ENCODE measurements around the gene ATP4A.

ATP4A gene

GRCh38 chr19:35518313-35518712 lies 45.1 kb downstream of the ATP4A start:
- Histone ChIP-seq H3K9me3 (ENCODE audit: insufficient read depth, low read length, severe bottlenecking) (no peaks in the 10 kb centered on the region), H3K27me3 (ENCODE audit: insufficient read depth, low read length, poor library complexity) (no peaks in the 10 kb centered on the region), H3K9ac (ENCODE audit: low read depth, low read length) (no peak overlapping the region), H3K4me2 (ENCODE audit: insufficient read depth, low read length) (no peak overlapping the region), H4K20me1 (ENCODE audit: insufficient read depth, low read length) (no peaks in the 10 kb centered on the region), H2AFZ (ENCODE audit: low read depth, low read length) (no peak overlapping the region), H3K79me2 (ENCODE audit: insufficient read depth, low read length) (no peaks in the 10 kb centered on the region), H3K36me3 (ENCODE audit: insufficient read depth, low read length) (no peaks in the 10 kb centered on the region), H3K27ac (ENCODE audit: low read length) (no peak overlapping the region), H3K4me3 (ENCODE audit: low read depth in 1 of 2, low read length in 2 of 2) (no peak overlapping the region), H3K4me1 (ENCODE audit: insufficient read depth, low read length) (no peaks in the 10 kb centered on the region)
- DNase-seq (no peak), ATAC-seq (ENCODE audit: insufficient read depth, low read depth) (no peak)
- TF ChIP-seq EZH2 (IDR thresholded peaks at IDR 0.05; ENCODE audit: borderline replicate concordance, low read depth, low read length, severe bottlenecking) = no peak
- TF ChIP-seq CTCF (IDR thresholded peaks at IDR 0.05; ENCODE audit: borderline replicate concordance, extremely low read depth, low read length, poor library complexity, severe bottlenecking) = no peak

GRCh38 chr19:35517342-35517741 lies 46.1 kb downstream of the ATP4A start:
- DNase-seq (no peak), ATAC-seq (ENCODE audit: insufficient read depth, low read depth) (no peak)
- no peak overlapping the region for H2AFZ ChIP-seq (ENCODE audit: low read depth, low read length)
- H4K20me1 ChIP-seq (ENCODE audit: insufficient read depth, low read length) = no peaks in the 10 kb centered on the region
- H3K4me1 ChIP-seq (ENCODE audit: insufficient read depth, low read length) = no peaks in the 10 kb centered on the region
- no peaks in the 10 kb centered on the region for H3K79me2 ChIP-seq (ENCODE audit: insufficient read depth, low read length)
- no peak for TF ChIP-seq EZH2 (IDR thresholded peaks at IDR 0.05; ENCODE audit: borderline replicate concordance, low read depth, low read length, severe bottlenecking)
- no peak for TF ChIP-seq CTCF (IDR thresholded peaks at IDR 0.05; ENCODE audit: borderline replicate concordance, extremely low read depth, low read length, poor library complexity, severe bottlenecking)
- no peak overlapping the region for H3K9ac ChIP-seq (ENCODE audit: low read depth, low read length)
- H3K9me3 ChIP-seq (ENCODE audit: insufficient read depth, low read length, severe bottlenecking) = no peaks in the 10 kb centered on the region
- H3K36me3 ChIP-seq (ENCODE audit: insufficient read depth, low read length) = no peaks in the 10 kb centered on the region
- H3K27me3 ChIP-seq (ENCODE audit: insufficient read depth, low read length, poor library complexity) = no peaks in the 10 kb centered on the region
- no peak overlapping the region for H3K27ac ChIP-seq (ENCODE audit: low read length)
- H3K4me2 ChIP-seq (ENCODE audit: insufficient read depth, low read length) = no peak overlapping the region
- H3K4me3 ChIP-seq (ENCODE audit: low read depth in 1 of 2, low read length in 2 of 2) = no peak overlapping the region

- H2AFZ ChIP-seq (ENCODE audit: low read depth, low read length) = no peak overlapping the region
- H3K27ac ChIP-seq (ENCODE audit: low read length) = no peak overlapping the region
- no peak overlapping the region for H3K4me2 ChIP-seq (ENCODE audit: insufficient read depth, low read length)
- no peaks in the 10 kb centered on the region for H3K4me1 ChIP-seq (ENCODE audit: insufficient read depth, low read length)
- no peak for ATAC-seq (ENCODE audit: insufficient read depth, low read depth)
- no peak overlapping the region for H3K4me3 ChIP-seq (ENCODE audit: low read depth in 1 of 2, low read length in 2 of 2)
- H3K9ac ChIP-seq (ENCODE audit: low read depth, low read length) = no peak overlapping the region
- no peaks in the 10 kb centered on the region for H3K27me3 ChIP-seq (ENCODE audit: insufficient read depth, low read length, poor library complexity)
- TF ChIP-seq CTCF (IDR thresholded peaks at IDR 0.05; ENCODE audit: borderline replicate concordance, extremely low read depth, low read length, poor library complexity, severe bottlenecking) (no peak), EZH2 (IDR thresholded peaks at IDR 0.05; ENCODE audit: borderline replicate concordance, low read depth, low read length, severe bottlenecking) (no peak)
- DNase-seq = no peak
- no peaks in the 10 kb centered on the region for H3K9me3 ChIP-seq (ENCODE audit: insufficient read depth, low read length, severe bottlenecking)
- H4K20me1 ChIP-seq (ENCODE audit: insufficient read depth, low read length) = no peaks in the 10 kb centered on the region
- H3K36me3 ChIP-seq (ENCODE audit: insufficient read depth, low read length) = no peaks in the 10 kb centered on the region
- no peaks in the 10 kb centered on the region for H3K79me2 ChIP-seq (ENCODE audit: insufficient read depth, low read length)
These were observed 47.1 kb downstream of the ATP4A start for GRCh38 chr19:35516310-35516709.

GRCh38 chr19:35514282-35514809 lies 49.1 kb downstream of the ATP4A start:
- H3K27me3 ChIP-seq (ENCODE audit: insufficient read depth, low read length, poor library complexity) = peaks cover 13% of the 10 kb centered on the region
- no peak overlapping the region for H2AFZ ChIP-seq (ENCODE audit: low read depth, low read length)
- no peak overlapping the region for H3K4me2 ChIP-seq (ENCODE audit: insufficient read depth, low read length)
- DNase-seq = no peak
- no peak overlapping the region for H3K9ac ChIP-seq (ENCODE audit: low read depth, low read length)
- H3K4me3 ChIP-seq (ENCODE audit: low read depth in 1 of 2, low read length in 2 of 2) = no peak overlapping the region
- no peak for ATAC-seq (ENCODE audit: insufficient read depth, low read depth)
- H3K27ac ChIP-seq (ENCODE audit: low read length) = no peak overlapping the region
- H3K9me3 ChIP-seq (ENCODE audit: insufficient read depth, low read length, severe bottlenecking) = no peaks in the 10 kb centered on the region
- no peaks in the 10 kb centered on the region for H3K4me1 ChIP-seq (ENCODE audit: insufficient read depth, low read length)
- no peak for TF ChIP-seq EZH2 (IDR thresholded peaks at IDR 0.05; ENCODE audit: borderline replicate concordance, low read depth, low read length, severe bottlenecking)
- TF ChIP-seq CTCF (IDR thresholded peaks at IDR 0.05; ENCODE audit: borderline replicate concordance, extremely low read depth, low read length, poor library complexity, severe bottlenecking) = no peak
- no peaks in the 10 kb centered on the region for H3K36me3 ChIP-seq (ENCODE audit: insufficient read depth, low read length)
- no peaks in the 10 kb centered on the region for H3K79me2 ChIP-seq (ENCODE audit: insufficient read depth, low read length)
- no peaks in the 10 kb centered on the region; the same call in 1 of the 2 replicates for H4K20me1 ChIP-seq (ENCODE audit: insufficient read depth, low read length)
